Activated T-cell treated with anti-CD3 and anti-CD28 coated beads, Interleukin-2, amount 50 U/mL, for 4 hours (primary cell): Measurements from ENCODE around the gene ZBTB21. TPM values are rescaled to one million over a fixed set of nuclear protein-coding genes. Genes with fewer than 3 reads are reported as not detected.

Source experiments
- ATAC-seq, 2 donors: fragments of 200-7000 bp; cut with Tn5 transposase; one replicate each; pipeline ENCODE4 v1.10.0; 2021
- DNase-seq: peaks from one replicate; pipeline ENCODE4 v3.0.0-alpha.2; 2020
- H3K27me3 Mint-ChIP-seq: one replicate; pipeline ENCODE4 v1.8.0; 2021; ENCODE audit warnings: low read depth, mixed read lengths
- H3K36me3 Mint-ChIP-seq: one replicate; pipeline ENCODE4 v1.8.0; 2022; ENCODE audit warnings: mixed read lengths; ENCODE audit not compliant: insufficient read depth
- H3K4me1 Mint-ChIP-seq: one replicate; pipeline ENCODE4 v1.8.0; 2021; ENCODE audit warnings: low read depth, mixed read lengths
- H3K4me3 Mint-ChIP-seq: one replicate; pipeline ENCODE4 v1.8.0; 2021; ENCODE audit warnings: mild to moderate bottlenecking, moderate library complexity, mixed read lengths
- H3K9me3 Mint-ChIP-seq: one replicate; pipeline ENCODE4 v1.8.0; 2021; ENCODE audit warnings: mixed read lengths
- total RNA-seq, 3 donors: library from RNA; stranded (reverse); gene quantifications; one replicate each; pipeline ENCODE4 v1.2.1, GENCODE V29; 2021

The ZBTB21 gene
- total RNA-seq, 3 donors from 2014 or later: 25.6 to 33.7 (median 27.2) TPM

GRCh38 chr21:42017022-42017421, 6.9 kb upstream of the ZBTB21 start:
- no peaks in the 10 kb centered on the region for H3K4me1 Mint-ChIP-seq
- peaks cover 4% of the 10 kb centered on the region for H3K9me3 Mint-ChIP-seq
- H3K4me3 Mint-ChIP-seq: no peak overlapping the region
- H3K36me3 Mint-ChIP-seq: no peaks in the 10 kb centered on the region
- ATAC-seq (no peak), DNase-seq (no peak)
- H3K27me3 Mint-ChIP-seq: peaks cover 3% of the 10 kb centered on the region

- peaks cover 3% of the 10 kb centered on the region for H3K27me3 Mint-ChIP-seq
- H3K4me3 Mint-ChIP-seq: no peak overlapping the region
- DNase-seq (no peak), ATAC-seq (no peak)
- H3K4me1 Mint-ChIP-seq: no peaks in the 10 kb centered on the region
- H3K36me3 Mint-ChIP-seq: no peaks in the 10 kb centered on the region
- H3K9me3 Mint-ChIP-seq: peaks cover 4% of the 10 kb centered on the region
These were observed 6.3 kb upstream of the ZBTB21 start for GRCh38 chr21:42016364-42016985.

- Mint-ChIP-seq H3K4me3 (no peak overlapping the region), H3K27me3 (no peaks in the 10 kb centered on the region), H3K4me1 (peaks cover under 1% of the 10 kb centered on the region), H3K9me3 (peaks cover 4% of the 10 kb centered on the region), H3K36me3 (no peaks in the 10 kb centered on the region)
- ATAC-seq (no peak), DNase-seq (no peak)
These were observed 3.8 kb upstream of the ZBTB21 start for GRCh38 chr21:42013931-42014330.

- DNase-seq (no peak), ATAC-seq (no peak)
- peaks cover 4% of the 10 kb centered on the region for H3K9me3 Mint-ChIP-seq
- no peaks in the 10 kb centered on the region for H3K36me3 Mint-ChIP-seq
- peaks cover 6% of the 10 kb centered on the region for H3K4me1 Mint-ChIP-seq
- no peak overlapping the region for H3K4me3 Mint-ChIP-seq
- no peaks in the 10 kb centered on the region for H3K27me3 Mint-ChIP-seq
These were observed 3.2 kb upstream of the ZBTB21 start for GRCh38 chr21:42013376-42013775.

GRCh38 chr21:42012763-42013329, 2.7 kb upstream of the ZBTB21 start:
- DNase-seq (no peak), ATAC-seq (no peak)
- Mint-ChIP-seq H3K9me3 (peaks cover 4% of the 10 kb centered on the region), H3K4me3 (peak overlapping the region; percentile 27), H3K4me1 (peaks cover 8% of the 10 kb centered on the region), H3K36me3 (no peaks in the 10 kb centered on the region), H3K27me3 (no peaks in the 10 kb centered on the region)

GRCh38 chr21:42012344-42012743, 2.2 kb upstream of the ZBTB21 start:
- no peaks in the 10 kb centered on the region for H3K27me3 Mint-ChIP-seq
- no peak for DNase-seq
- H3K9me3 Mint-ChIP-seq: peaks cover 4% of the 10 kb centered on the region
- peak overlapping the region; percentile 29 for H3K4me3 Mint-ChIP-seq
- peaks cover 13% of the 10 kb centered on the region for H3K4me1 Mint-ChIP-seq
- no peak for ATAC-seq
- peaks cover 3% of the 10 kb centered on the region for H3K36me3 Mint-ChIP-seq

- DNase-seq (peak; percentile 23), ATAC-seq (peak; percentile 7 to 8)
- Mint-ChIP-seq H3K4me1 (peaks cover 24% of the 10 kb centered on the region), H3K27me3 (no peaks in the 10 kb centered on the region), H3K9me3 (peaks cover 4% of the 10 kb centered on the region), H3K4me3 (peak overlapping the region; percentile 83), H3K36me3 (peaks cover 11% of the 10 kb centered on the region)
These were observed 641 bp upstream of the ZBTB21 start for GRCh38 chr21:42010507-42011495.

- ATAC-seq: peak; percentile 20 to 24
These were observed 936 bp downstream of the ZBTB21 start for GRCh38 chr21:42009018-42009830.

GRCh38 chr21:42007356-42007940, 2.7 kb downstream of the ZBTB21 start:
- no peaks in the 10 kb centered on the region for H3K9me3 Mint-ChIP-seq
- no peak for ATAC-seq

More at GRCh38 chr21:42009018-42009830, 936 bp downstream of the ZBTB21 start:
- Mint-ChIP-seq H3K4me3 (peak overlapping the region; percentile 90), H3K36me3 (peaks cover 18% of the 10 kb centered on the region), H3K4me1 (peaks cover 36% of the 10 kb centered on the region), H3K27me3 (no peaks in the 10 kb centered on the region), H3K9me3 (no peaks in the 10 kb centered on the region)
- peak; percentile 49 for DNase-seq

GRCh38 chr21:42006765-42007164, 3.4 kb downstream of the ZBTB21 start:
- Mint-ChIP-seq H3K9me3 (no peaks in the 10 kb centered on the region), H3K36me3 (peaks cover 27% of the 10 kb centered on the region), H3K27me3 (no peaks in the 10 kb centered on the region), H3K4me1 (peaks cover 58% of the 10 kb centered on the region), H3K4me3 (no peak overlapping the region)
- ATAC-seq: no peak
- DNase-seq: no peak

More at GRCh38 chr21:42007356-42007940, 2.7 kb downstream of the ZBTB21 start:
- Mint-ChIP-seq H3K36me3 (peaks cover 23% of the 10 kb centered on the region), H3K27me3 (no peaks in the 10 kb centered on the region), H3K4me3 (peak overlapping the region; percentile 16), H3K4me1 (peaks cover 53% of the 10 kb centered on the region)
- DNase-seq: no peak

GRCh38 chr21:42004406-42005199, 5.6 kb downstream of the ZBTB21 start:
- DNase-seq (no peak), ATAC-seq (no peak)
- H3K4me1 Mint-ChIP-seq: peaks cover 67% of the 10 kb centered on the region
- peak overlapping the region; percentile 16 for H3K4me3 Mint-ChIP-seq
- H3K36me3 Mint-ChIP-seq: peaks cover 42% of the 10 kb centered on the region
- H3K27me3 Mint-ChIP-seq: no peaks in the 10 kb centered on the region
- H3K9me3 Mint-ChIP-seq: no peaks in the 10 kb centered on the region

- DNase-seq (no peak), ATAC-seq (peak; percentile 30 to 52)
- Mint-ChIP-seq H3K27me3 (no peaks in the 10 kb centered on the region), H3K36me3 (peaks cover 53% of the 10 kb centered on the region), H3K4me1 (peaks cover 61% of the 10 kb centered on the region), H3K9me3 (no peaks in the 10 kb centered on the region), H3K4me3 (peak overlapping the region; percentile 63)
These were observed 7.1 kb downstream of the ZBTB21 start for GRCh38 chr21:42003051-42003461.

- DNase-seq: peak; percentile 61
- H3K4me1 Mint-ChIP-seq: peaks cover 56% of the 10 kb centered on the region
- H3K9me3 Mint-ChIP-seq: no peaks in the 10 kb centered on the region
- H3K36me3 Mint-ChIP-seq: peaks cover 56% of the 10 kb centered on the region
- no peaks in the 10 kb centered on the region for H3K27me3 Mint-ChIP-seq
- H3K4me3 Mint-ChIP-seq: peak overlapping the region; percentile 63
- peak; percentile 94 to 98 for ATAC-seq
These were observed 7.7 kb downstream of the ZBTB21 start for GRCh38 chr21:42002421-42002958.
